GM21381 (cell line): Measurements from ENCODE around the gene ABLIM1.

Experiments
- ATAC-seq: cut with Tn5 transposase; IDR thresholded peaks from one replicate; pipeline ENCODE4 v1.9.1; 2021; ENCODE audit warnings: mild to moderate bottlenecking, moderate library complexity; ENCODE audit not compliant: unreplicated experiment

ABLIM1 gene

DNA sequence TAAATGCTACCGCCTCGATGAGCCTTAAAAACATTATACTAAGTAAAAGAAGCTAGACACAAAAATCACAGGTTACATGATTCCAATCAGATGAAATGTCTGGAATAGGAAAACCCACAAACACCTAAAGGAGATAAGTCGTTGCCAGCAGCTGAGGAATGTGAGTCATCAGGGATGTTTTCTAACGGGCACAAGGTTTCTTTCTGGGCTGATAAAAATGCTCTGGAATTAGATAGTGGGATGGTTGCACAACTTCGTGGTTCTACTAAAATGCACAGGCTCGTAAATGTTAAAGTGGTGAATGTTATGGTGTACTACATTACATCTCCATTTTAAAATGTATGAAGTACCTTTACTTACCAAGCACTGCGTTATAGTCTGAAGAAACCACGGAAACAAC is 9.7 kb downstream of the ABLIM1 start:
- ATAC-seq = no peak

DNA sequence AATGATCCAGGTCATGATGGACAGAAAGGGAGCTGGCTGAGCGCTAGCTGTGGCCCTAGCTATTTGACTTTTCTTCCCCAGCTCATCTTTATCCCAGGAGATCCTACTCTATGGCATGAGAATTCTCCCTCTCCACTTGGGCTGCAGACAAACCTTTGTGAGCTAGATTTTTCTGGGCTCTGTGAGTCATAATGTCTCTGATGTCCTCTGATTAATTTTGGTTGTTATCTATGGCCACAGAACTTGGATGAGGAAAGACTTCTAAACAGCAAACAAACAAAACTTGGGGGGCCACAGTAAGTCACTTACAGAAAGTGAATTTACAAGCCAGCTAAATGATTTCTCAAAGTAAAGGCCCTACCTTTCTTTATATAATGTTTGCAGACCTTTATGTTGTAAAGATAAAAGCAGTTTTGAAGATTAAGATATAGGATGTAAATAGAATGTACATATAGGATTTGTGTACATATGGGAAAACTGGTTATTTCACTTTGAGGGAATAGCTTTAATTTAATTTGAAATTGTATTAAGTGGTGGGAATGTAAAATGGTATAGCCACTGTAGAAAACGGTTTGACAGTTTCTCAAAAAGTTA is 10.4 kb downstream of the ABLIM1 start:
- no peak for ATAC-seq

DNA sequence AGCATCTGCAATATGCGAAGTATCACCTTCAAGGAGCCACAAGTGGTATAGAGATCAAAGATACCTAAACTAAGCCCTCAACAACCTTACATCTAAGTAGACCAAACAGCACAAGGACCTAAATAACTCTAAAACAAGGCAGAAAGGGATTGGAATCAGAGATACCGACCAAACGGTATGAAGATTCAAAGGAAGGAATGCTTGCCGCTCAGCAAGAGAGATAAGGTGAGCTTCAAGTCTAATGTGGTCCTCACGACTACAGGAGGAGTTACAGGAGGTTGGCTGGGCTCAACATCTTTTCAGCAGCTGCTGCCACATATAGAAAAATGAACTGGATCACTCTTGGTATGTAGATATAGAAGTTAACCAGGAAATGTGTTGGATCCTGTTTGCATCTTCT is 11.6 kb downstream of the ABLIM1 start:
- ATAC-seq = no peak

DNA sequence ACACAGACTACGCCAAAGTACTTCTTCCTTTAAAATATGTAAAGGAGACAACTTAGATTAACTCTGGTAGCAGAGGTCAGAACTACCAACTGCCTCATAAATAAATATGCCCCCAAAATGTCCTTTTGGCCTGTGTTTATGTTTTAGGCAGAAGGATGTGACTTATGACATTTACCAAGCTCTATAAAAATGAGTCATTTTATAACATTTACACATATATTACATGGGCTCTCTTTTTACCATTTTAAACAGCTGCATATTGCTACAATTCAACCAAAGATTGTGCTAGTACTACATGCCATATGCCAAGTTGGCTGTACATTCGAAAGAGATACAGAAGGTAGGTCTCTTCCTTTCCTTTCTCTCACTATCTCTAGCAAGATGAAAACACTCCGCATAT is 12.4 kb downstream of the ABLIM1 start:
- no peak for ATAC-seq

DNA sequence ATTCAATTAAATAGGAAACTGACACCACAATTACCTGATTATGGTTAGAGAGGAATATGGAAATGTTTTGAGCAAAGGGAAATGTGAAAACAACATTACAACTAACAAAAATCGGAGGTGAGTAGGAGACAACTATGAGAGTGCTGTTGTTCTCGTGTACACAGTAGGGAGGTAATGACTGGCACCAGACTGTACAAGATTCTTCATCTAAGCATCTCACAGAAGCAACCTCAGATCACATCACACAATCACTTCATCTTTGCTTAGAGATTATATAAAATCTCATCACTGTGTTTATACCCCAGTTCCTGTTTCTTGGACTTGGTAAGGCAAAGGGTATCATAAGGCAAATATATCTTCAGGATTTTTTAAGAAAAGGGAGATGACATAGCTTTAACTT is 14.9 kb downstream of the ABLIM1 start:
- no peak for ATAC-seq

DNA sequence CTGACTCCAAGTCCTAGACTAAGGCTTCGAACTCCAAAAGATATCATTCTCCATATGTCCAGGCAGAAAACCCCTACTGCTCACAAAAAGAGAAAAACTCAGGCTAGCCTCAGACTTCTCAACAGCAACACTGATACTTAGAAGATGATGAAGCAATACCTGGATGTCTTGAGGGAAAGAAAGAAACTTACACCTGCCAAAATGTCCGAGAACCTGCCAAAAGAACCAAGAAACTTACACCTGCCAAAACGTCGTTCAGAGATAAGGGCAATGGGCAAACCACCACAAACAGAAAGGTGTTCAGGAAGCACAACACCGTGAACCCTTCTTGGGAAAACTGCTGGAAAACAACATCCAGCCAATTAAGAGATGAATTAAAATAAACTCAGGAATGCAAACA is 15.3 kb downstream of the ABLIM1 start:
- ATAC-seq = no peak

DNA sequence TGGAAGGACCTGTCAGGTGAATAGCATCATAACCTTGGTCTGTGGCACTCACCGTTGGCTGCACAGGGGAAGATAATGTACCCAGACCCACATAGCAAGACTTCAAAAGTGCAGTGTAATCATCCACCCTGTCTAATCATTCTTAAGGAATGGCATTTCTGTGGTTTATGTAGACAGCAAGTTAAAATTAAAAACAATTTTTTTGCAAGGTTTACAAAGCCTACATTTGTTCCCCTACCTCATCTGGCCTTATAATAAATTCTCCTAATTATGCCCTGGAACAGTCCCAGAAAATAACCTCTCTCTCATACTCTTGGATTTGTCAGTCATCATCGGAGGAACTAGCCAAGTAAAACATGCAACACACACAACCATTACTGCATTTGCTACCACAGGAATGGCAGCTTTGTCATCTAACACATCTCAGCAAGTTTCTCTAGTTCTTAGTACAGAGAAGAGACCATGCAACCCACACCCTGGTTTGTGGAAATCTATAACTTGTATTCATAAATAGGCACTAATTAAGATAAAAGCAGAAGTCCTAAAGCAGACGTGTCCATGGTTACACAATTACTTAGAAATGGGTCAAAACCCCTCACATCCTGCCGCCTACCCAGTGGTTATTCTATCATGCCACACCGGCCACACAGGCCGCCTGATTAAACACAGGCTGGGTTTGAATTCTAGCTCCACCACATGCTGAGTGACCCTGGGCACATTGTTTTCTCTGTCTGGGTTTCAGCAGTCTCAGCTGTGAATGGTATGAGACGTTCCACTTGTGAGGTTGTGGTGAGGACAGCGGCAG is 19.1 kb downstream of the ABLIM1 start:
- peak; percentile 64 for ATAC-seq

DNA sequence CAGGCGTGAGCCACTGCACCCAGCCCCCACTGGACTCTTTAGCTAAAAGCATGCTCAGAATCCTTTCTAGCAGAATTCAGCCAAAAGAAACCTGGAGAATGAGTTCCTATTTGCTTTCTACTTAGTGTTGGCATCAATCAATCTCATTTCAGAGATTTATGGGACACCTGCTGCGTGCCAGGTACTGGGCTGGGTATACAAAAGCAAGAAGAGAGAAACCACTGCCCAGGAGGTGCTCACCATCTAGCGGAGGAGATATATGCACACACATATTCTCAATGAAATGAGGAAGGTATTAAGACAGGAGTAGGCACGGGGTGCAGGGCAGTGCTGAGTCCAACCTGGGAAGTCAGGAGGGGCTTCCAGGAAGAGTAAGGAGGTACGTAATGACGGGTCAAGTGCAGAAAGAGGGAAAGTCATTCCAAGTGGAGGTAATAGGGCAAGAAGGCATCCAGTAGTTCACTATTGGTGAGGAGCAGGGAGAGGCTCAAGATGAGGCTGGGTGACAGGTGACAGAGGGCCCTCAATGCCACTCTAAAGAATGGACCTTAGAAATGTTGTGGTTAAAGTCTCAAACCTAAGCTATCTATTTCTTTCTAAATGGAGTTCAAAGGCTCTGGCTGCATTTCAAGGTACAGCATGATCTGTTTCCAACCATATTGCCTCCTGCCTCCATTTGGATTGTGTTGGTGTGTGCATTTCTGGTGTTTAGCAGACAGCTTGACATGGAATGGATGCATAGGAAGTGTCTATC is 22.1 kb downstream of the ABLIM1 start:
- ATAC-seq = no peak

DNA sequence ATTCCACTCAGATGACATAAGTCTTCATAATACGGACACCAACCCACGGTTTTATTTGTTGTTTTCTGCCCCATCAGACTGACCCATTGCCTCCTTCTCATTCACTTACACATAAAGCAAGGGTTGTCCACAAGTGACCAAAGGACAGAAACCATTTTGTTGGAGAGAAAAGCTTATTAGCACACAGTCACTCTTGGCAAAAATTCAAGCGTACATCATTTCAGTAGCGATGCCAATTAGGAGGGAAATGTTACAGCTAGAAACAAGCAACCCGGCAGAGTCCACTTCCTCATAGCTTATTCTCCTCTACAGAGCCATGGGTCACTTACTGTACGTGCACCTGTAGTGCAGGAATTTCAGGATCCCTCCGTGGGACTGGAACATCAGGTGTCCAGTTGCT is 23.0 kb downstream of the ABLIM1 start:
- no peak for ATAC-seq

DNA sequence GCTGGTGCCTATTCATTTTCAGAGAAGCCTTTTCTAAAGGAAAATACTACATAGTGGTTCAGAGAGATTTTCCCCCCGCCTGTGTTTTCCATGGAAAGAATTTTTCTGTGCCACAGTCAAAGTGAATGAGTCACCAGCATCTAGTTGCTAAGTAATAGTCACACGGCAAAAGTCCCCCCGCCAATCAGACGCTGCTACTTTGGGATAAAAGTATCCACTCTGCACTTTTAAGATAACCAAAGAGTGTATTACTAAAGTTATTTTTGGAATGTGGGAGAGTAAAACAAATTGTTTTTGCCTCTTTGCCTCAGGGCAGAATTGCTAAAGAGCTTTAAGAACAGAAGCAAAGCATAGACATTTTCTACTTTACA is 23.5 kb downstream of the ABLIM1 start:
- no peak for ATAC-seq

DNA sequence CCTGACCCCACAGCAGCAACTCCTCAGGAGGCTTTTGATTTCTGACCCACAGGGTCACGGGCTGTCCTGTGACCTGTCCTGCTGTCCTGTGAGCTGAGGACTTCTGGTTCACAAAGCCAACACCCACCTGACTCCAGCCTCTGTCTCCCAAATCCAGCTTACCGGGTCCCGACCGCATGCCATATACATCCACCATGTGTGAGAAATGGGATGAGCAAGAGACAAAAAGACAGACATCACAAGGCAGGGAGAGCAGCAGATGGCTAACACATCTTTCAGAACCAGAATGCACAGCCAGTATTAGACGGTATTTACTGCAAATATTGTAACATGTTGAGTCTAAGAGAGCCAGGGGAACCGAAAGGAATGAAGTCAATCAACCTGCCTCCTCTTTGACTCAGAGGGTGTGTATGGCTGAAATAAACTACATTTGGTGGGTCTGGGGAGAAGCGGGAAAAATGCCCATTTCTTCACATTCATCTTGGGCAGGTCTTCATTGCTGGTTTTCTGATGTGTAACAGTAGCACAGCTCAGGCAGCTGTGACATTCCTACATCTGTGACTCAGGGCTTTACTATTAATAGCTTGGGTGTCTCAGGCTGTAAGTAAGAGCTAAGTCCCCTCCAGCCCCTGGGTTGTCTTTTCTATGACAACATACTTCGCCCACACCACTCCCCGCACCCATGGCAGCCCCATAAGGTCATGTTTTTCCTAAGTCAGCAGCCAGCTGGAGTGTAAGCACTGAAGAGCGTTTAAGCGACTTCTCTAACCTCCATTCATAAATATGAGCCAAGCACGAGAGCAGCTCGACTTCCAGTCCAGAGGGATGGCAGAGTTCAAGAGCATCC is 25.0 kb downstream of the ABLIM1 start:
- ATAC-seq = no peak

DNA sequence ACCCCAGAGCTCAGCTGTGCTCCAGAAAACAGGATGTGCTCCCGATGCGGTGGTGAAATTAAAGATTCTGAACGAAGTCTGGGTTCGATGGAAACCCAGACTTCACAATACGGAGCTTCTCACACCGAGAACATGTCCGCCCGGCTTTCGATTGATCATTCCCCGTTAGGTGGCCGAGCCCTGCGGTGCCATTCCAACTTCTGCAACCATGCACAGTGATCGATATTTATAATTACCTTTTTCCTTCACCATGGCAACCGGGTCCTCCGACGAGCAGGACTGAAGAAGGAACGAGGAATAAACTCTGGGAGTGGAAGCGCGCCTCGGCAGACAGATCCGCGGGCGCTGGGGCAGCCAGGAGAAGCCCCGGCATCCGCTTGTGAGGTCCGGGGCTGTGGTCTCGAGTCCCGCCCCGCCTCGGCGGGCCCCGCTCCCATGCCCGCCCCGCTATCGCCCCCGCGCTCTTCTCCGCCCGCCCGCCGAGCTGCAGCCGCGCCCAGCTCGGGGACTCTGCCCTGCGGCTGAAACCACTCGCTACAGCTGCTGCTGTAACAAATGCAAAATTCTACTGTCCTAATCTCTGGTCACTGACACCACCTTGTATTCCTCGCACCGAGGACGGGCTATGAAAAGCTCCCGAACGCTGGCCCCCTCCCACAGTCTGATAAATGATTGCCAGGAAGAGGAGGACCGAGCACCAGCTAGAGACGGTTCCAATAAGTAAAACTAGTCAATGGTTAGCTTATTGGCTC is 26.2 kb downstream of the ABLIM1 start:
- peak; percentile 71 for ATAC-seq

DNA sequence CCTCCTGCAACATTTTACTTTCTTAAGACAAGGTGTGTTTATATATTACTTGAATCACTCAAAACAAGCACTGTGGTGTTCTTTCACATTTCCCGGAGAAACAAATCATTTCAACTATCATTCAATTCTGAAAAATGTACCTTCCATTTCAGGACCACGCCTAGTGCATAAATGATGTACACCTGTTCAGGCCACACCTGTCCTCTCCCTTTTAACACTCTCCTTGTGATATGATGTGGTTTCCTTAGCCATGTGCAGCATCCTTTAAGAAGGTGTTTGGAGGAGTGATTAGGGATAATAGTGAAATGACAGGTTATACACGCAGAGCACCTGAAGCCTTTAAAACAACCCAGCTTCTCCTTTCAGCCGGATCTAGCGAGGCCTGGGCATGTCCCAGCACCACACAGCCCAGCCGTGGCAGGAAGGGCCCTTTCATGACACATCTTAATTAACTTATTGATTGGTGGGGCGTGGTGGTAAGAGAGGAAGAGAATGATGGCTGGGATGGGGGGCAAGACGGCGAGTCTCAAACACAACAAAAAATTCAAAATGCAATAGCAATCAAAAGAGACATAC is 26.9 kb downstream of the ABLIM1 start:
- ATAC-seq = no peak

DNA sequence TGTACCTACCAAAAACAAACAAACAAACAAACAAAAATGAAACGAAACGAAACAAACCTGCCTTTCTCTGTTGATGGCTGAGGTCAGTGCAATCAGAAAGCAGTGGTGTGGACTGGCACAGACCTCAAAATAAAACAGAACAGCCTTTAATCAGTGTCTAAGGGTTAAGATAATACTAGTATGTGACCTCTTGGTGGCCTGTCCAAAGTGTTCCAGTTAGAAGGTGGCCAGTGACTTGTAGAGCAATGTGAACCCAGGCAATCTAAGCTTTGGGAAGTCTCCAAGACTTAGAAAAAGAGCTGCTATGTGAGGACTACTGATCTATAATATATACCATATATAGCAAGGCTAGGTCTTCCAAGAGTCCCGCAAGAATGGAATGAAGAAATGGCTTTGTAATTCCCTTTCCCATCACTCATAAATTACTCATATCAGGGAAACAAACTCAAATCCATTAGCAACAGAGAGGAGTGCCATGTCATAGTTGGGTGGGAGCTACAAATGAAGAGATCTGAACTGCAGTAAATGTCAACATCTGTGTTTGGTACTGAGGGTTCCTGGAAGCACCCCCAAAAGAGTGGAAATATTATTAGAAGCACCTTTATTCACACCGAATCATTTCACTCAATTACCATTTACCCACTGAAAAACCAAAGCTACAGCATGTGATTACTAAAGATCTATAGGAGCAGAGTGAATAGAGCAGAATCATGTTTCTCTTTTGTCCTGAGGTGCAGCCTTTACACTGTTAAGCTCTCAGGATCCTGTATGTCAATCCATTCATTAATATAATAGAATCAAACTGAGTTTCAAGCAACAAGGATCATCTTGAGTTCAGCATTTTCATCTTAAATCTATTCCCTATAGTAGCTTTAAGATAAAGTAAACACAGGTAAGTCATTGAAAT is 28.0 kb downstream of the ABLIM1 start:
- no peak for ATAC-seq

DNA sequence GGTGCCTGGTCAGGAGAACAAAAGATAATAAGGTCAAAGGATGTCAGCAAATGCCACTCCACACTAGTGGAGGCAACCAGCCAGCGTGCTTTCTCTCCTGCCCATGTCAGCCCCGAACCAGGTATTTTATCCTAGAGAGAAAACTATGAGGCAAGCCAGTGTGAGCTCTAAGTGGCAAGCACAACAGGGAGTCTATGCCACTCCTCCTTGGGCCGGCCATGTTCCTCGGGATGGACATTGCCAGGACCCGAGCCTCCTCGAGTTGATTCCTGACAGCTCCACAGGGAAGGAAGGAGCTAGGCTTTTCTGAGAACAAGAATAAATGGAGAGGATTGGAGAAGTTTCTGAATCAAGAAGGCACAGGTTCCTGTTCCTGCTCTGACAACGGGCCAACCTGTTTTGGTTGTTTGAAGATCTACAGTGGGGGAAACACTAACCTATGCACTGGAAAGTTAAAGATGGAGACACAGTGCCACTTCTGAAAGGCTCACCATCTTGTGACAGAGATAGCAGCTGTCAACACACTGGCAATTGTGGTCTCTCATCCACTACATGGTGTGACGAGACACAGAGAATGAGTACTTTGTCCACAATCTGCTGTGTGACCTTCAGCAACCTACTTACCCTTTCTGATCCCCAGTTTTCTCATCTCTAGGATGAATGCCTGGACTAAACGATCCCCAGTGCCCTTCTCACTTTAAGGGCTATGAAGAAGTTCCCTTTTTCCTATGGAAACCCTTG is 28.8 kb downstream of the ABLIM1 start:
- no peak for ATAC-seq

DNA sequence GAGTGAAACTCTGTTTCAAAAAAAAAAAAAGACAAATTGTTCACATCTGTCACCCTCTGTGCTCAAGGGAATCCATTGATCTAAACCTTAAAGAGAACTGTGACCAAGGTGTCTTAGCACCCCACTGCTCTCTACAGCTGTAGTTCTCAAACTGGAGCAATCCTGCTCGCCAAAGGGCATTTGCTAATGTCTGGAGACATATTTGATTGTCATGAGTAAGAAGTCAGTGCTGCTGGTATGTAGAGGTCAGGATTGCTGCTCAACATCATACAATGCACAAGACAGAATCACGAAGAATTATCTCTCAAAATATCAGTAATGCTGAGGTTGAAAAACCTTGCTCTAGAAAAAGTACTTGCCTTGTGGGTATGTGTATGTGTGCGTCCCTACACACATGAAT is 30.0 kb downstream of the ABLIM1 start:
- no peak for ATAC-seq

DNA sequence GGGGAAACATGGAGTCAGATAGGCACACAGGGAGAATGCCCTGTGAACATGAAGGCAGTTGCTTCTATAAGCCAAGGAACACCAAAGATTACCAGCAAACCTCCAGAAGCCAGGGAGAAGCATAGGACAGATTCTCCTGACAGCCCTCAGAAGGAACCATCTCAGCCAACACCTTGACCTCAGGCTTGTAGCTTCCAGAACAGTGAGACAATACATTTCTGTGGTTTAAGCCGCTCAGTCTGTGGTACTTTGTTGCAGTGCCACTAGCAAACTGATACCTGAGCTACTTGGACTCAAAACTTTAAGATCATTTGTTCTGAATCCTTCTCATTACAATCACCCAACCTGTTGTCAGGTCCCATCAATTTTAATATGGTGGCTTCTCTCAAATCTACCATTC is 31.2 kb downstream of the ABLIM1 start:
- ATAC-seq = no peak

DNA sequence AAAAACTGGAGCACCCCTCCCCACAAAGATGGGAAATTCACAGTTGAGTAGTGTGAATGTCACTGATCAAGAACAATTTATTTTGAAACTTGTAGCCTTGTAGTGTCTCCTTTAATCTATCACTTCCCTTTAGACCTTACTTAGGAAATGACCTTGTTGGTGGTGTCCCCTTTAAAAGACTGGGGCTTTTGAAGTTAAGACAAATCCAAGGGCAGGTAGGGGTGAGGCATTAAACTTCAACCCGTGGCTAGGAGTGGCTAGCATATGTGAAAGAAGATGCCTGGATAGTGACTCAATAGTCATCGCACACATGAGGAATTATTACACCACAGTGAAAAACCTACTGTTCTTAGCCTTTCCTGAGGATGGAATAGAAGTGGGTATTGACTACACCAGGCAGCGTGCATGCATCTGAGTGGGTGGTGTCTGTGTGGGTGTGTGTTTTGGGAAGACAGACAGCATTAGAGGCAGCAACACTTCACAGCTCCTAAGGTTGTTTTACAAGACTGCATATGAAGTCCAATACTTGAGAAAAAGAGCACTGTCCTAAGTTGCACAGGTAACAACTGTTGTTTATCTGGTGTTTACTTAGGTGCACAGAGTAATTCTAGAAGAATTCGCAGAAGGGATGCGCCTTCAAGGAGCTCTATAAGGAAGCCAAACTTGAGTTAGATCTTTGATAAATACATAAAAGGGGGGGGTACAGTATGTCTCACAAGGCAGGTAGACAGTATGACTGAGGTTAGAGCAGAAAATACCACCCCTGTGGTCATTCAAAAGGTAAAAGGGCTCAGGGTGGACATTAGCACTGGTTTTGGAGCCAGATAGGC is 32.9 kb downstream of the ABLIM1 start:
- ATAC-seq = no peak
